Liver (tissue), 9 donors: ENCODE measurements around the gene CEP126. TPM values are rescaled to one million over a fixed set of nuclear protein-coding genes. Genes with fewer than 3 reads are reported as not detected.

ENCODE experiments used
- DNase-seq: peaks from one replicate; pipeline ENCODE4 v3.0.0-alpha.2; 2017; ENCODE audit warnings: low spot score
- H3K27ac ChIP-seq, 2 donors: one replicate each; pipeline ENCODE4 v1.7.0; 2013; ENCODE audit warnings: inconsistent platforms in 2 of 2, low read length in 2 of 2, control low read depth in 1 of 2, low read depth in 1 of 2, mild to moderate bottlenecking in 1 of 2
- H3K27me3 ChIP-seq, 4 donors: one replicate each; pipeline versions ENCODE4 v1.6.1 to v1.7.0; 2013; ENCODE audit warnings: low read length in 3 of 4, inconsistent platforms in 1 of 4, mild to moderate bottlenecking in 1 of 4, moderate library complexity in 1 of 4; ENCODE audit not compliant: control insufficient read depth in 4 of 4, insufficient read depth in 4 of 4
- H3K36me3 ChIP-seq, 4 donors: one replicate each; pipeline versions ENCODE4 v1.6.1 to v1.7.0; 2013; ENCODE audit warnings: low read length in 3 of 4, mild to moderate bottlenecking in 3 of 4, low read depth in 1 of 4, moderate library complexity in 1 of 4; ENCODE audit not compliant: control insufficient read depth in 4 of 4, insufficient read depth in 3 of 4
- H3K4me1 ChIP-seq, 4 donors: one replicate each; pipeline versions ENCODE4 v1.6.1 to v1.7.0; 2013; ENCODE audit warnings: low read length in 3 of 4, mild to moderate bottlenecking in 3 of 4, moderate library complexity in 1 of 4; ENCODE audit not compliant: control insufficient read depth in 4 of 4, insufficient read depth in 4 of 4
- H3K4me3 ChIP-seq, 3 donors: one replicate each; pipeline versions ENCODE4 v1.6.1 to v1.7.0; 2013; ENCODE audit warnings: low read length in 3 of 3, control low read depth in 1 of 3, low read depth in 1 of 3, mild to moderate bottlenecking in 1 of 3
- H3K9ac ChIP-seq, 2 donors: one replicate each; pipeline ENCODE4 v1.7.0; 2013; ENCODE audit warnings: low read length in 2 of 2, mild to moderate bottlenecking in 2 of 2, moderate library complexity in 2 of 2, control low read depth in 1 of 2, low read depth in 1 of 2
- H3K9me3 ChIP-seq, 4 donors: one replicate each; pipeline versions ENCODE4 v1.6.1 to v1.7.0; 2013; ENCODE audit warnings: low read length in 3 of 4; ENCODE audit not compliant: control insufficient read depth in 4 of 4
- ATF3 ChIP-seq: IDR thresholded peaks from 2 replicates; pipeline ENCODE4 v1.6.1; 2016; ENCODE audit warnings: antibody characterized with exemption
- CTCF ChIP-seq: fragments of 150-350 bp; IDR thresholded peaks from 2 replicates; pipeline ENCODE4 v1.5.1; 2017; ENCODE audit warnings: improper control_type of control experiment, low read depth, low read length; ENCODE audit not compliant: missing input control
- EGR1 ChIP-seq, 2 donors: IDR thresholded peaks; 2 replicates each; pipeline ENCODE4 v1.6.1; 2016 to 2018; ENCODE audit warnings: antibody characterized with exemption in 2 of 2, low read depth in 2 of 2
- FOXA1 ChIP-seq: IDR thresholded peaks from 2 replicates; pipeline ENCODE4 v1.6.1; 2016; ENCODE audit warnings: antibody characterized with exemption
- FOXA2 ChIP-seq: IDR thresholded peaks from 2 replicates; pipeline ENCODE4 v1.6.1; 2016; ENCODE audit warnings: antibody characterized with exemption
- GABPA ChIP-seq, 2 donors: IDR thresholded peaks in 1 of 2; conservative IDR thresholded peaks in 1 of 2; 2 replicates each; pipeline ENCODE4 v1.6.1; 2016; ENCODE audit warnings: antibody characterized with exemption in 2 of 2, mild to moderate bottlenecking in 1 of 2, moderate library complexity in 1 of 2
- HNF4A ChIP-seq, 2 donors: conservative IDR thresholded peaks; 2 replicates each; pipeline ENCODE4 v1.6.1; 2016; ENCODE audit warnings: antibody characterized with exemption in 2 of 2, mild to moderate bottlenecking in 2 of 2
- HNF4G ChIP-seq: IDR thresholded peaks from 2 replicates; pipeline ENCODE4 v1.6.1; 2016; ENCODE audit warnings: antibody characterized with exemption
- JUND ChIP-seq, 2 donors: IDR thresholded peaks; 2 replicates each; pipeline ENCODE4 v1.6.1; 2016; ENCODE audit warnings: antibody characterized with exemption in 2 of 2
- MAX ChIP-seq: IDR thresholded peaks from 2 replicates; pipeline ENCODE4 v1.6.1; 2016; ENCODE audit warnings: antibody characterized with exemption
- NR2F2 ChIP-seq: IDR thresholded peaks from 2 replicates; pipeline ENCODE4 v1.6.1; 2016; ENCODE audit warnings: antibody characterized with exemption
- RAD21 ChIP-seq, 2 donors: IDR thresholded peaks; 2 replicates each; pipeline ENCODE4 v1.6.1; 2016; ENCODE audit warnings: antibody characterized with exemption in 2 of 2, mild to moderate bottlenecking in 2 of 2
- REST ChIP-seq: IDR thresholded peaks from 2 replicates; pipeline ENCODE4 v1.6.1; 2016; ENCODE audit warnings: antibody characterized with exemption, mild to moderate bottlenecking
- RXRA ChIP-seq, 2 donors: IDR thresholded peaks; 2 replicates each; pipeline ENCODE4 v1.6.1; 2017 to 2018; ENCODE audit warnings: antibody characterized with exemption in 2 of 2, mild to moderate bottlenecking in 1 of 2
- SP1 ChIP-seq: IDR thresholded peaks from 2 replicates; pipeline ENCODE4 v1.6.1; 2018; ENCODE audit warnings: antibody characterized with exemption, mild to moderate bottlenecking
- TAF1 ChIP-seq: conservative IDR thresholded peaks from 2 replicates; pipeline ENCODE4 v1.6.1; 2016; ENCODE audit warnings: antibody characterized with exemption, mild to moderate bottlenecking
- YY1 ChIP-seq: IDR thresholded peaks from 2 replicates; pipeline ENCODE4 v1.6.1; 2016; ENCODE audit warnings: antibody characterized with exemption, mild to moderate bottlenecking
- ZBTB33 ChIP-seq: IDR thresholded peaks from 2 replicates; pipeline ENCODE4 v1.6.1; 2016; ENCODE audit warnings: antibody characterized with exemption
- WGBS: extraction: QIAGEN DNeasy Blood & Tissue Kit; methylation state at CpG from one replicate; pipeline ENCODE4 v1.1.7; 2013; 5-methylcytosine and 5-hydroxymethylcytosine counted together
- polyA plus RNA-seq, 2 donors: library from polyadenylated mRNA; stranded (reverse) in 1 of 2; unstranded in 1 of 2; fragments of 200-250 nt in 1 of 2; fragments of >200 nt in 1 of 2; fragmentation: Nextera tagmentation in 1 of 2; extraction: Ambion mirVana in 1 of 2; gene quantifications; one replicate each; pipeline versions ENCODE4 v1.2.1 to v1.2.3, GENCODE V29; 2013 to 2015
- total RNA-seq, 2 donors: library from RNA; depleted of rRNA; stranded (reverse); fragments of >200 nt; gene quantifications; one replicate each; pipeline ENCODE4 v1.2.3, GENCODE V29; 2014
- donor health status: healthy.
- donor health status: healthy.
- donor health status: healthy.
- donor health status: healthy.
- donor health status: healthy.

Gene CEP126
- total and polyA plus RNA-seq, 4 donors = 0.02 to 0.75 (median 0.16) TPM

- TF ChIP-seq ATF3 = no peak
- no peak for TF ChIP-seq HNF4A (conservative IDR thresholded peaks at IDR 0.05)
- no peak for TF ChIP-seq RAD21 (IDR thresholded peaks at IDR 0.05)
- TF ChIP-seq SP1 = no peak
- no peak for TF ChIP-seq EGR1 (IDR thresholded peaks at IDR 0.05; ENCODE audit: low read depth in 2 of 2)
- TF ChIP-seq RXRA (IDR thresholded peaks at IDR 0.05) = no peak
- TF ChIP-seq GABPA (IDR thresholded peaks at IDR 0.05 in 1 of 2, conservative IDR thresholded peaks at IDR 0.05 in 1 of 2) = no peak
Observed at GRCh38 chr11:101929294-101929915, 14.6 kb downstream of the CEP126 start (continued).

GRCh38 chr11:101931692-101932091 lies 16.9 kb downstream of the CEP126 start:
- Histone ChIP-seq H3K9me3 (no peaks in the 10 kb centered on the region), H3K4me1 (no peaks in the 10 kb centered on the region), H3K27ac (no peak overlapping the region), H3K4me3 (no peak overlapping the region), H3K9ac (no peak overlapping the region), H3K27me3 (no peaks in the 10 kb centered on the region), H3K36me3 (no peaks in the 10 kb centered on the region)
- WGBS = 82% methylated on average over 6 of the region's 6 CpGs
- DNase-seq = no peak
- TF ChIP-seq ZBTB33 (no peak), ATF3 (no peak), HNF4A (conservative IDR thresholded peaks at IDR 0.05) (no peak), REST (no peak), HNF4G (no peak)

- DNase-seq = no peak
- WGBS = 79% methylated on average over 3 of the region's 3 CpGs
- no peak overlapping the region for H3K27ac ChIP-seq
- no peak overlapping the region for H3K4me3 ChIP-seq
- no peaks in the 10 kb centered on the region for H3K4me1 ChIP-seq
- no peak overlapping the region for H3K9ac ChIP-seq
- no peaks in the 10 kb centered on the region for H3K36me3 ChIP-seq
- no peaks in the 10 kb centered on the region for H3K9me3 ChIP-seq
- H3K27me3 ChIP-seq = peaks cover 0 to 2% (median 0%) of the 10 kb centered on the region in 4 donors
- TF ChIP-seq FOXA1 = no peak
- no peak for TF ChIP-seq SP1
- TF ChIP-seq CTCF = no peak
- no peak for TF ChIP-seq RAD21 (IDR thresholded peaks at IDR 0.05)
- TF ChIP-seq REST = no peak
- no peak for TF ChIP-seq YY1
- no peak for TF ChIP-seq MAX
- TF ChIP-seq TAF1 = no peak
- no peak for TF ChIP-seq JUND (IDR thresholded peaks at IDR 0.05)
- no peak for TF ChIP-seq HNF4G
- TF ChIP-seq RXRA (IDR thresholded peaks at IDR 0.05) = no peak
- no peak for TF ChIP-seq FOXA2
- TF ChIP-seq NR2F2 = no peak
Observed at GRCh38 chr11:101940901-101941520, 26.2 kb downstream of the CEP126 start.
